HepG2 (cell line): Measurements from ENCODE around the gene MAP3K2. TPM values are rescaled to one million over a fixed set of nuclear protein-coding genes. Genes with fewer than 3 reads are reported as not detected.
A peak's percentile ranks its signal among the peaks of the same experiment; 100 is the strongest.

Experiments used
- AHDC1 ChIP-seq: sonication (generic); formaldehyde crosslinking; IDR thresholded peaks from 2 replicates; pipeline ENCODE4 v1.5.1; 2020; ENCODE audit warnings: mild to moderate bottlenecking, missing genetic modification reagents, borderline replicate concordance
- ARID3A ChIP-seq: IDR thresholded peaks from 2 replicates; pipeline ENCODE4 v1.6.1; 2012; ENCODE audit warnings: low read depth, low read length, improper control_type of control experiment
- KLF12 ChIP-seq: sonication (generic); formaldehyde crosslinking; IDR thresholded peaks from 2 replicates; pipeline ENCODE4 v1.4.0; 2020; ENCODE audit warnings: missing genetic modification reagents, borderline replicate concordance
- MED13 ChIP-seq: sonication (generic); formaldehyde crosslinking; IDR thresholded peaks from 2 replicates; pipeline ENCODE4 v1.5.0; 2020; ENCODE audit warnings: missing genetic modification reagents
- NRL ChIP-seq: sonication (generic); formaldehyde crosslinking; IDR thresholded peaks from 2 replicates; pipeline ENCODE4 v1.5.0; 2020; ENCODE audit warnings: missing genetic modification reagents, mild to moderate bottlenecking, moderate library complexity, borderline replicate concordance
- PRDM10 ChIP-seq: sonication (generic); formaldehyde crosslinking; IDR thresholded peaks from 2 replicates; pipeline ENCODE4 v1.4.0; 2020; ENCODE audit warnings: low read depth, missing genetic modification reagents
- RFX3 ChIP-seq: IDR thresholded peaks from 2 replicates; pipeline ENCODE4 v1.6.1; 2016; ENCODE audit warnings: missing biosample characterization, missing genetic modification reagents
- RFXANK ChIP-seq: IDR thresholded peaks from 2 replicates; pipeline ENCODE4 v1.6.1; 2016
- SMAD9 ChIP-seq: sonication (generic); formaldehyde crosslinking; IDR thresholded peaks from 2 replicates; pipeline ENCODE4 v1.5.1; 2020; ENCODE audit warnings: mild to moderate bottlenecking, missing genetic modification reagents
- TCF7L2 ChIP-seq: IDR thresholded peaks from 2 replicates; pipeline ENCODE4 v1.6.1; 2011; ENCODE audit warnings: mild to moderate bottlenecking, low read depth, low read length, moderate library complexity
- THRA ChIP-seq: sonication (generic); formaldehyde crosslinking; IDR thresholded peaks from 2 replicates; pipeline ENCODE4 v1.4.0; 2020; ENCODE audit warnings: missing genetic modification reagents, borderline replicate concordance
- THYN1 ChIP-seq: sonication (generic); formaldehyde crosslinking; IDR thresholded peaks from 2 replicates; pipeline ENCODE4 v1.8.1; 2023; ENCODE audit warnings: low read depth, mild to moderate bottlenecking, moderate library complexity, missing genetic modification reagents, borderline replicate concordance
- ZNF256 ChIP-seq: sonication (generic); formaldehyde crosslinking; conservative IDR thresholded peaks from 2 replicates; pipeline ENCODE4 v1.4.0; 2020; ENCODE audit warnings: missing genetic modification reagents
- ZNF441 ChIP-seq: sonication (generic); formaldehyde crosslinking; IDR thresholded peaks from 2 replicates; pipeline ENCODE4 v1.7.0; 2021; ENCODE audit warnings: missing genetic modification reagents, borderline replicate concordance
- ZSCAN21 ChIP-seq: sonication (generic); formaldehyde crosslinking; IDR thresholded peaks from 2 replicates; pipeline ENCODE4 v1.8.0; 2022; ENCODE audit warnings: mild to moderate bottlenecking, missing genetic modification reagents, moderate library complexity, borderline replicate concordance
- polyA plus RNA-seq, 8 experiments: library from polyadenylated mRNA; depleted of rRNA in 3 of 8; stranded (reverse) in 7 of 8; unstranded in 1 of 8; fragments of >200 nt; fragmentation: Illumina TruSeq in 4 of 8; extraction: Trizol in 4 of 8; gene quantifications; 2 replicates each; pipeline versions ENCODE4 v1.2.1 to v1.2.3, GENCODE V29; 2011 to 2016; ENCODE audit warnings: low read depth in 4 of 8, missing spikeins in 1 of 8, mixed read lengths in 1 of 8; ENCODE audit not compliant: insufficient read depth in 1 of 8
- total RNA-seq, 5 experiments: library from RNA; depleted of rRNA; stranded (reverse); fragments of >200 nt; fragmentation: Illumina TruSeq; extraction: Trizol; gene quantifications; 2 replicates each; pipeline ENCODE4 v1.2.3, GENCODE V29; 2016; ENCODE audit warnings: low read depth in 1 of 5

The MAP3K2 gene
- total and polyA plus RNA-seq, 2 of the 13 experiments (the other 11 are each of a cell fraction or from before 2014, with no cell fraction given): 12.2 to 37.2 TPM

GRCh38 chr2:127418300-127419111 lies 30.7 kb upstream of the MAP3K2 start, which contains the start of gene PROC (continued):
- TF ChIP-seq THRA (CRISPR knock-in tag) (peak; percentile 79; the same call in 1 of the 2 replicates), RFX3 (CRISPR knock-in tag) (no peak; the same call in 1 of the 2 replicates), NRL (CRISPR knock-in tag) (peak; percentile 98), THYN1 (CRISPR knock-in tag) (no peak), SMAD9 (CRISPR knock-in tag) (no peak; the same call in 1 of the 2 replicates), TCF7L2 (no peak), MED13 (CRISPR knock-in tag) (peak; percentile 50; the same call in 1 of the 2 replicates), KLF12 (CRISPR knock-in tag) (peak; percentile 59; the same call in 1 of the 2 replicates), ZSCAN21 (CRISPR knock-in tag) (peak; percentile 88), PRDM10 (CRISPR knock-in tag) (peak; percentile 71; the same call in 1 of the 2 replicates), AHDC1 (CRISPR knock-in tag) (peak; percentile 80; the same call in 1 of the 2 replicates), RFXANK (no peak), ZNF256 (CRISPR knock-in tag) (peak; percentile 95), ZNF441 (CRISPR knock-in tag) (peak; percentile 84; the same call in 1 of the 2 replicates), ARID3A (peak; percentile 48; the same call in 1 of the 2 replicates)
